ENCODE results near the gene IRS4. TPM values are rescaled to one million over a fixed set of nuclear protein-coding genes. Genes with fewer than 3 reads are reported as not detected.

The IRS4 gene
- polyA plus RNA-seq, 1 donor (not counting 4 experiments of a cell fraction or from before 2014, with no cell fraction given) = not detected

DNA sequence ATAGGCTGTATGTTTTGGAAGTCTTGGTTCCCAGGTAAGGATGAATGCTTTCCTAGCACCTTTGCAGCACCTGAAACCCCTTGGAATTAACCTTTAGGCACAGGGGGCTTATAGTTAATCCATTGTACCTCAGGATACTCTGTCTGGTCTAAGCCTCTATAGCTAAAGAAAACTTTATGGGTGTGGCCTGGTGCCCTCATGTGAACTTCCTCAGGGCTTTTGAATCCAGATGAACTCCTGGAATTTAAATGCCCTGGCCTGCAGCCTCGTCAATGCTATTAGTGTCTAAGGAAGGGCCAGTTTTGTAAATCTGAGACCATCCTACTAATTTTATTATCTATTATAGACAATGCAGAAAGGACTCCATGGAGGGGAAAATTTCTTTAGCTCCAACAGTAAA is 33.8 kb downstream of the IRS4 start:
- Histone ChIP-seq H3K4me2 (ENCODE audit: control insufficient read depth, extremely low read depth, insufficient read depth, low read depth, low read length) (no peak overlapping the region), H3K9ac (ENCODE audit: control insufficient read depth, extremely low read depth, insufficient read depth, low read length) (no peak overlapping the region), H2AFZ (ENCODE audit: control insufficient read depth, low read length) (no peak overlapping the region), H3K27me3 (ENCODE audit: control insufficient read depth, extremely low read depth, insufficient read depth, low read length) (no peaks in the 10 kb centered on the region), H3K36me3 (ENCODE audit: control insufficient read depth in 2 of 2, extremely low read depth in 1 of 2, insufficient read depth in 2 of 2, low read length in 2 of 2) (no peaks in the 10 kb centered on the region), H3K4me1 (ENCODE audit: control insufficient read depth, extremely low read depth, insufficient read depth, low read length) (no peaks in the 10 kb centered on the region), H3K9me3 (ENCODE audit: control insufficient read depth, low read depth, low read length) (no peaks in the 10 kb centered on the region), H4K20me1 (ENCODE audit: control insufficient read depth, extremely low read depth, insufficient read depth, low read length) (no peaks in the 10 kb centered on the region), H3K79me2 (ENCODE audit: control insufficient read depth, insufficient read depth, low read length) (no peaks in the 10 kb centered on the region), H3K27ac (ENCODE audit: control insufficient read depth, insufficient read depth, low read length) (no peak overlapping the region), H3K9me1 (ENCODE audit: control insufficient read depth, extremely low read depth, insufficient read depth, low read length) (no peaks in the 10 kb centered on the region), H3K4me3 (ENCODE audit: control insufficient read depth in 2 of 3, extremely low read depth in 1 of 3, insufficient read depth in 2 of 3, low read depth in 1 of 3, low read length in 3 of 3) (no peak overlapping the region)
- dilution Hi-C loops (cut with MboI; ENCODE audit: extremely low pct_ligation_motif_present, low sequenced_read_pairs) = no loop called here
- TF ChIP-seq CTCF (optimal IDR thresholded peaks at IDR 0.05 in 1 of 3, IDR thresholded peaks at IDR 0.05 in 1 of 3, conservative IDR thresholded peaks at IDR 0.05 in 1 of 3; ENCODE audit: extremely low read depth in 1 of 3, insufficient read depth in 2 of 3, low read length in 3 of 3) (no peak), EZH2 (IDR thresholded peaks at IDR 0.05; ENCODE audit: low read length) (no peak)
- no peak for DNase-seq (ENCODE audit: low read depth, low spot score)
- no peak for FAIRE-seq

DNA sequence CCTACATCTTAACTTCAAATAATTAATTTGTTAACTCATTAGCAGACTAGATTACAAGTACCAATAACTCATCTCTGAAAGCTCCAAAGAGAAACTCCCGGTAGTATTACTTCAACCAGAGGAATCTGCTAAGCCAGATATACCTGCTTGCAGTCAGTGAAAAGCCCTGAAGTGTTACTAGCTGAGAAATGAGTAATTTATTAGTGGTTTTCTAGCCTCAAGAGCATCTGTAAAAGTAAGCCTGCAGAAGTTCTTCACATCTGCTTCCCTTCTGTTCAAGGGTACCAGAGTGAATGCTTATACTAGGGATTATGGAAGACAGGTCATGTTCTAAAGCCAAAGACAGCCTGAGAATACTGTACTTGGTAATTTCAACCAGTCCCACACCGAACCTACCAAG is 34.7 kb downstream of the IRS4 start:
- H3K9me1 ChIP-seq (ENCODE audit: control insufficient read depth, extremely low read depth, insufficient read depth, low read length) = no peaks in the 10 kb centered on the region
- no peak overlapping the region for H3K9ac ChIP-seq (ENCODE audit: control insufficient read depth, extremely low read depth, insufficient read depth, low read length)
- H4K20me1 ChIP-seq (ENCODE audit: control insufficient read depth, extremely low read depth, insufficient read depth, low read length) = no peaks in the 10 kb centered on the region
- FAIRE-seq (no peak), DNase-seq (ENCODE audit: low read depth, low spot score) (no peak)
- H3K4me3 ChIP-seq (ENCODE audit: control insufficient read depth in 2 of 3, extremely low read depth in 1 of 3, insufficient read depth in 2 of 3, low read depth in 1 of 3, low read length in 3 of 3) = no peak overlapping the region
- H3K9me3 ChIP-seq (ENCODE audit: control insufficient read depth, low read depth, low read length) = no peaks in the 10 kb centered on the region
- no peak overlapping the region for H3K27ac ChIP-seq (ENCODE audit: control insufficient read depth, insufficient read depth, low read length)
- no peaks in the 10 kb centered on the region for H3K4me1 ChIP-seq (ENCODE audit: control insufficient read depth, extremely low read depth, insufficient read depth, low read length)
- H2AFZ ChIP-seq (ENCODE audit: control insufficient read depth, low read length) = no peak overlapping the region
- H3K27me3 ChIP-seq (ENCODE audit: control insufficient read depth, extremely low read depth, insufficient read depth, low read length) = no peaks in the 10 kb centered on the region
- no peak overlapping the region for H3K4me2 ChIP-seq (ENCODE audit: control insufficient read depth, extremely low read depth, insufficient read depth, low read depth, low read length)
- TF ChIP-seq EZH2 (IDR thresholded peaks at IDR 0.05; ENCODE audit: low read length) (no peak), CTCF (optimal IDR thresholded peaks at IDR 0.05 in 1 of 3, IDR thresholded peaks at IDR 0.05 in 1 of 3, conservative IDR thresholded peaks at IDR 0.05 in 1 of 3; ENCODE audit: extremely low read depth in 1 of 3, insufficient read depth in 2 of 3, low read length in 3 of 3) (no peak)
- dilution Hi-C loops (cut with MboI; ENCODE audit: extremely low pct_ligation_motif_present, low sequenced_read_pairs) = no loop called here
- no peaks in the 10 kb centered on the region for H3K79me2 ChIP-seq (ENCODE audit: control insufficient read depth, insufficient read depth, low read length)
- H3K36me3 ChIP-seq (ENCODE audit: control insufficient read depth in 2 of 2, extremely low read depth in 1 of 2, insufficient read depth in 2 of 2, low read length in 2 of 2) = no peaks in the 10 kb centered on the region
